OCI-LY3 (cell line): ENCODE results near the gene PEX26.

Source experiments
- EZH2phosphoT487 ChIP-seq: fragments of 200-600 bp; shearing (Covaris generic); IDR thresholded peaks from 2 replicates; pipeline ENCODE4 v1.6.1; 2018; ENCODE audit warnings: antibody characterized with exemption, mixed run types, low read depth
- TF ChIP-seq, protein P1 (sequence below): fragments of 200-600, 300-600 bp; sonication (generic); IDR thresholded peaks from 2 replicates; pipeline ENCODE4 v1.5.1; 2014; ENCODE audit warnings: antibody characterized with exemption, low read length, low read depth

DNA sequence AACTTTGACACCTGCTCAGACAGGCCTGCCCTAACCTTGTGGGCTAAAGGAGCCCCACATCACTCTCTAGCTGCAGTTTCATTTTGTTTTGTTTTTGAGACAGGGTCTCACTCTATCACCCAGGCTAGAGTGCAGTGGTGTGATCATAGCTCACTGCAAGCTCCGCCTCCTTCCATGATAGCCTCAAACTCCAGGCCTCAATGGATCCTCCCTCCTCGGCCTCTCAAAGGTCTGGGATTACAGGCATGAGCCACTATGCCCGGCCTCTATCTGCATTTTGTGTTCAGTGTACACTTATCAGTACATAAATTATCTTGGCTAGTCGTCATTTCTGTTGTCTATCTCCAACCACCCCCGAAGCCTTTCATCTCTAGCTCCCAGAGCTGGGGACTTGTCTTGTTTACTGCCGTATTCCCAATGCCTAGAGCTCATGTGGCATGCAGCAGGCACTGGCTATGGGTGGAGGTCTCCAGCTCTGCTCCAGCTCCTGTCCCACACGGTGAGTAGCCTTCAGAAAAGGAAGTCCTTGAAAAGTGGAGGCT is 22.1 kb upstream of the PEX26 start:
- TF ChIP-seq, protein P1, sequence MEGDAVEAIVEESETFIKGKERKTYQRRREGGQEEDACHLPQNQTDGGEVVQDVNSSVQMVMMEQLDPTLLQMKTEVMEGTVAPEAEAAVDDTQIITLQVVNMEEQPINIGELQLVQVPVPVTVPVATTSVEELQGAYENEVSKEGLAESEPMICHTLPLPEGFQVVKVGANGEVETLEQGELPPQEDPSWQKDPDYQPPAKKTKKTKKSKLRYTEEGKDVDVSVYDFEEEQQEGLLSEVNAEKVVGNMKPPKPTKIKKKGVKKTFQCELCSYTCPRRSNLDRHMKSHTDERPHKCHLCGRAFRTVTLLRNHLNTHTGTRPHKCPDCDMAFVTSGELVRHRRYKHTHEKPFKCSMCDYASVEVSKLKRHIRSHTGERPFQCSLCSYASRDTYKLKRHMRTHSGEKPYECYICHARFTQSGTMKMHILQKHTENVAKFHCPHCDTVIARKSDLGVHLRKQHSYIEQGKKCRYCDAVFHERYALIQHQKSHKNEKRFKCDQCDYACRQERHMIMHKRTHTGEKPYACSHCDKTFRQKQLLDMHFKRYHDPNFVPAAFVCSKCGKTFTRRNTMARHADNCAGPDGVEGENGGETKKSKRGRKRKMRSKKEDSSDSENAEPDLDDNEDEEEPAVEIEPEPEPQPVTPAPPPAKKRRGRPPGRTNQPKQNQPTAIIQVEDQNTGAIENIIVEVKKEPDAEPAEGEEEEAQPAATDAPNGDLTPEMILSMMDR, result no peak
- TF ChIP-seq EZH2phosphoT487, result no peak
